ENCODE results near the gene SVOPL.
A peak's percentile ranks its signal among the peaks of the same experiment; 100 is the strongest.
"Not testable (repeated sequence)": the region's sequence is repeated elsewhere in the genome, so short reads cannot be mapped to it uniquely, and the experiment has no call there.

SVOPL gene, protein sequence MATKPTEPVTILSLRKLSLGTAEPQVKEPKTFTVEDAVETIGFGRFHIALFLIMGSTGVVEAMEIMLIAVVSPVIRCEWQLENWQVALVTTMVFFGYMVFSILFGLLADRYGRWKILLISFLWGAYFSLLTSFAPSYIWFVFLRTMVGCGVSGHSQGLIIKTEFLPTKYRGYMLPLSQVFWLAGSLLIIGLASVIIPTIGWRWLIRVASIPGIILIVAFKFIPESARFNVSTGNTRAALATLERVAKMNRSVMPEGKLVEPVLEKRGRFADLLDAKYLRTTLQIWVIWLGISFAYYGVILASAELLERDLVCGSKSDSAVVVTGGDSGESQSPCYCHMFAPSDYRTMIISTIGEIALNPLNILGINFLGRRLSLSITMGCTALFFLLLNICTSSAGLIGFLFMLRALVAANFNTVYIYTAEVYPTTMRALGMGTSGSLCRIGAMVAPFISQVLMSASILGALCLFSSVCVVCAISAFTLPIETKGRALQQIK

GRCh38 chr7:138700857-138701536 is at the start of gene SVOPL:
SVOPL (minus strand) TSS chr7:138701362; CDS start chr7:138679045, 22,317 bp downstream.
- DNase-seq: no peak

DNA sequence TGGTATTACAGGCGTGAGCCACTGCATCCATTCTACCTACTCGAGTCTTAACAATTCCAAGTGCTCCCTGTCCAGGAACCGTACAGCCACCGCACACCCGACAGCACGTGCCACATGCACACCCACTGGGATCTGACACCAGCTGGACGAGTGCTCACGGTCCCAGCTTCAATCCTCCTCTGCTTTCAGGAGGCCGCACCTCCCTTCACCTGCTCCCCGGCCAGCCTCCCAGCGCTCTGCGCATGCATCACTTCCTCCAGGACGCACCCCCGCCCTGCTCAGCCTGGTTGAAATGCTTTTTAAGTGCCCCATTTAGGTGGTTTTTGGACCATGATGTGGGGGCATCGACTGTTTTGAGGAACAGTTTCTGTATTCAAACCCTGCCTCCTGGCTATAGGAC is 49.3 kb upstream of the SVOPL start:
- no peak for DNase-seq

GRCh38 chr7:138749960-138750359 is 48.8 kb upstream of the SVOPL start:
- DNase-seq: no peak

GRCh38 chr7:138748666-138749065 is 47.5 kb upstream of the SVOPL start:
- DNase-seq: no peak

- DNase-seq: peak; percentile 21
These were observed 44.9 kb upstream of the SVOPL start for GRCh38 chr7:138746073-138746472.

DNA sequence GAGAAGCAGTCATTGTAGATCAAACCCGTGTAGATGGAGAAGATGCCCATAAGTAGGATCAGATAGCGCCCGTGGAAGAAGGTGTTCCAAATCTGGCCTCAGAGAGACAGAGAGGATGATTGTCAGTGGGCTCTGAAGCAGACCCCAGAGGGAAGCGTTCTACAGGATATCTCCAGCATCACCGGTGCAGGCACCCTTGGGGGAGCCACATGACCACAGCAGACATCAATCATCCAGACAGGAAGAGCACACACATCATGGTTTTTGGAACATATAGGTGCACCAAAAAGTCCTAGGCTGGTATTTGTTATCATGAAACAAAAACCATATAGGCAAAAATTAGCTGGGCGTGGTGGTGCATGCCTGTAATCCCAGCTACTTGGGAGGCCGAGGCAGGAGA is 44.0 kb upstream of the SVOPL start:
- no peak for DNase-seq

DNA sequence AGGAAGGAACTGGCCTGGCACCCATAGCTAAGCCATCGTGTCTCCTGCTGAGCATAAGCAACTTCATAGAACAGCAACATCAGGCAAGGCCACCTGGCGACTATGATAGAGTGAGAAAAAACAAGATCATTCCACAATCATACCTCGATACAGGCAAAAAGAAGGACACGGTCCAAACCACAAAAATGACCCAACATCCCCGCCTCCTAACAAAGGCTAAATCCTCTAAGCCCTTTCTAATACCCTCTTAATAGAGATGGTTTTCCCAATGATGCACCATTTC is 40.2 kb upstream of the SVOPL start:
- DNase-seq: no peak

DNA sequence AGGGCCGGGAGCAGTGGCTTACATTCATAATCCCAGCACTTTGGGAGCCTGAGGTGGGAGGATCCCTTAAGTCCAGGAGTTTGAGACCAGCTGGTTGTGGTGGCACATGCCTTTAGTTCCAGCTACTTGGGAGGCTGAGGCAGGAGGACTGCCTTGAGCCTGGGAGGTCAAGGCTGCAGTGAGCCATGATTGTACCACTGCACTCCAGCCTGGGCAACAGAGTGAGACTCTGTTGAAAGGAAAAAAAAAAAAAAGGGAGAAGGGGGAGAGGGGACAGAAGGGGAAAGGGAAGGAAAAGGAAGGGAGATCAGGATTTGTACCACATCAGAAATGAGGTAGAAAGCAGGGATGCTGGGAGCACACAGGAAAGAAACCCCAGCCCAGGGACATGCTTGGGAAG is 38.7 kb upstream of the SVOPL start:
- no peak for DNase-seq

GRCh38 chr7:138738551-138739335 is 37.6 kb upstream of the SVOPL start:
- peak; percentile 80 for DNase-seq

DNA sequence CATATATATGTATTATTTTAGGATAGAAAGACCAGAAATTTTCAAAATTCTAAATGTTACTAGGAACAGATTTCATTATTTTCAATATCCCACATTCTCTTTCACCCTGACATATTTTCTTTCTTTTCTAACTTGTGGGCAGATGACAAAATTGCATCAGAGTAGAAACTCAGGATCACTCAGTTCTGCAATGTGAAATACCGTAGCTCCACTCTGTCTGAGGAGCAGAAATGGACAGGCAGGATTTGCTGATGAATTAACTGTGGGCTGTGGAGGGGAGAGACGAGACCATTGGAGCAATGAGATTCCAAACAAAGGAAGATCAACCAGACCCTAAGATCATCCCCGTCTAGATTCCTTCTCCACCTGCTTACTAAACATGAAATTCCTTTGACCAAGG is 37.0 kb upstream of the SVOPL start:
- DNase-seq: no peak

DNA sequence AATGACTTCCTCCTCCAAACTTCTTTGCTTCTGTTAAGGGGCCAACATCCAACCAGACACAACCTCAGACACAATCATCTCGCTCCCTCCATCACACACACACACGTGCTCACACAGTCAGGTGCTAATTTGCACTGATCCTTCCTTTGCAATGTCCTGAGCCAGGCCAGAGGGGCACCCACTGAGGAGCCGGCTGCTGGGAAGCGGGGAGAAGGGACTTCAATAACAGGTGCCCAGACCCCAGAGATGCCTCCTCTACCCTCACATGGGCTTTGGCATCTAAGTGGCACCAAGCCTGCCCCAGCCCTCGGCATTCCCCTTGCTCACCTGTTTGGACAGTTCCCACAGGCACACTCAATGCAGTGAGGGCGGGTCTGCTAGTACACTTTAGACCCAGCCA is 34.2 kb upstream of the SVOPL start:
- DNase-seq: no peak

GRCh38 chr7:138731733-138732132 is 30.6 kb upstream of the SVOPL start:
- DNase-seq: not testable (repeated sequence)

DNA sequence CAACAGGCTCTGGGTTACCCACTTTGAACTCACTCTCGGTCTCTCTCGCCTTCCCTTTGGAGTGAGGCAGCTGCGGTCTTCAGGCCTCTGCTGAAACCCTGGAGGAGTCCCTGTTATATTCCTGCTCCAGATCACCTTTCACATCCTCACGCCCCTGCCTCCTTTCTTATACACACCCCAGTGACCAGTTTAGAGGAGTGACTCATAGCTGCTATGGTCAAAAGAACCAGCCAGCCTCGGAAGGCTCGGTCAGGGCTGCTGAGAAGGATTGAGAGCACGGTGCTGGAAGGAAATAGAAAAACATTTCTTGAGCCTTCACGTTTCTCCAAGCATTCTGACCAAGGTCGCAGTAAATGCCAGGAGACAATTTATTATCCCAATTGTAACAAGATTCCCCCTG is 28.3 kb upstream of the SVOPL start:
- no peak for DNase-seq

DNA sequence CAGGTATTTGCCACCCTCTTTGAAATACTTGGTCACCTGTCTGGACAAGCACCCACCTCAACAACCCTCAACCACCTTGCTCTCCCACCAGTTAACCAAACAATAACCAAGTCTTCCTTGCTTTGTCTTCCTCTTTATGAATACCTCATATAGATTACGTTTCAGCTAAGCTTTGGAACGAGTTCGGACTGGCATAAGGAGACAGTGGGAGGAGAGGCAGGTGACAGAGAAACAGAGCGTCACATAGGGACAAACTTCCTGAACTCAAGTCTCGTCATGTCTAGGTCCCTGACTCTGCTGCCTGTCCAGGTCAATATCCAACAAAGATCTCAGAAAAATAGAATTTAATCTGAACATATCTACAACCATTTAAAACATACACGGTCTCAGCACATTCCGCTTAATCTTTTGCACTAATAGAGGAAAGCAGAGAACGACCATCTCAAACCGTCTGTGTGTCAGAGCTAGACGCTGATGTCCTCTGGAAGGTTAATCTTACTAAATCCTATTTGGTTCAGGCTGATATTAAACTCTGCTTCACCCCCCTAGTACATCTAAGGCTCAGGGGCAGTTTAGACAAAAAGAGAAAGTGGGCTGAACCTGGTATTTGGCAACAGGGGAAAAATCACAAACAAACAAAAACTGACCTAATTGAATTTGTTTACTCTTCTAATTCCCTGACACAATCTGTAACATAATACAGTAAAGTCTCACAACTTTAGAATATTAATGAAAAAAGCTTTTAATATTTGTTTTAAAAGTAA is 26.4 kb upstream of the SVOPL start:
- no peak for DNase-seq

DNA sequence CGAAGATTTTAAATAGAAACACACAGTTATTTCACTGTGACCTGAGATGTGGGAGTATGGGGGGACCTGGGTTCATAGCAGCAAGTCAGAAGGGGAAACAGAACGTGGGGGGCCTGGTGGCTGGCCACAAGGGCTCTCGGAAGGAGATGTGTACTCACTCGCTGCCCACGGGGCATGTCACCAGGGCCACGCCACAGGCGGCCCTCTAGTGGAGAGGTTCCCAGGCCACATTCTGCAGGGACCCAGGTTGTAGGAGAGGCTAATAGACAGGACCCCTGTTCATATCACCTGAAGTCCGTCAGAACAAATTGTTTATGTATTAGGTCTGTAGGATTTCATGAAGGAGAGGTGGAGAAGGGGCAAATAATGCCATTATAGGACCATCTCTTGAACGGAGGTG is 25.1 kb upstream of the SVOPL start:
- DNase-seq: no peak

DNA sequence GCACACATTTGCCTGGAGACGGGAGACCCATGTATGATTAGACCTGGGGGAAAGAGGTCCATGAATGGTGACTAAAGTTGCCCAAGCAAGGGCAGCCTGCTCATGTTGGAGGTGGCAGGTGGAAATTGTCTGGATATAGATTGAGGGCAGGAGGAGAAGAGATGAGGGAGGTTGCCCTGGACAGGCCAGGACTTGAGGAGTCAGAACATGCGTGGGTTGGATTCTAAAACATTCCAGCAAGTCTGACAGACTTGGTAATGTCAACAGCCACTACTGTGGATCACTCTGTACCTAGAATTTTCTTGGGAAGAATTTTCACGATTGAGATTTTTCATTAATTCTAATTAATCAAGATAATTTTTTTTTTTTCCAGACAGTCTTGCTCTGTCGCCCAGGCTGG is 19.1 kb upstream of the SVOPL start:
- DNase-seq: no peak

DNA sequence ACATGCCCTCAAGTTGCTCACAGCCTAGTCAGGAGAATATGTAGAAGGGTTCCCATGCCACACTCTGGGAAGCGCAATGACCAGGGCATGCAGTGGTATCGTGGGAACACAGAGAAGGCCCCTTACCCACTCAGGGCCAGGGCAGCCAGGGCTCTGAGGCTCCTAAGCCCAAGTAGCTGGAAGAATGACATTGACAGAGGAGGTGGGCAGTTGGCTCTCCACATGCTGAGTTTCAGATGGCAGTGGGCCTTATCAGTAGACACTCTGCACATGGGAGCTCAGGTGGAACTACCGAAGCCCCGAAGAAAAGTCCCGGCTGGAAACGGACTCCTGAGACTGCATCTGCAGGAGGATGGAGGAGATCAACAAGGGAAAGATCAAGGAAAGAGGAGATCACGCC is 15.7 kb upstream of the SVOPL start:
- no peak for DNase-seq

GRCh38 chr7:138713191-138713590 is 12.0 kb upstream of the SVOPL start:
- DNase-seq: no peak

GRCh38 chr7:138712652-138713051 is 11.5 kb upstream of the SVOPL start:
- DNase-seq: no peak

DNA sequence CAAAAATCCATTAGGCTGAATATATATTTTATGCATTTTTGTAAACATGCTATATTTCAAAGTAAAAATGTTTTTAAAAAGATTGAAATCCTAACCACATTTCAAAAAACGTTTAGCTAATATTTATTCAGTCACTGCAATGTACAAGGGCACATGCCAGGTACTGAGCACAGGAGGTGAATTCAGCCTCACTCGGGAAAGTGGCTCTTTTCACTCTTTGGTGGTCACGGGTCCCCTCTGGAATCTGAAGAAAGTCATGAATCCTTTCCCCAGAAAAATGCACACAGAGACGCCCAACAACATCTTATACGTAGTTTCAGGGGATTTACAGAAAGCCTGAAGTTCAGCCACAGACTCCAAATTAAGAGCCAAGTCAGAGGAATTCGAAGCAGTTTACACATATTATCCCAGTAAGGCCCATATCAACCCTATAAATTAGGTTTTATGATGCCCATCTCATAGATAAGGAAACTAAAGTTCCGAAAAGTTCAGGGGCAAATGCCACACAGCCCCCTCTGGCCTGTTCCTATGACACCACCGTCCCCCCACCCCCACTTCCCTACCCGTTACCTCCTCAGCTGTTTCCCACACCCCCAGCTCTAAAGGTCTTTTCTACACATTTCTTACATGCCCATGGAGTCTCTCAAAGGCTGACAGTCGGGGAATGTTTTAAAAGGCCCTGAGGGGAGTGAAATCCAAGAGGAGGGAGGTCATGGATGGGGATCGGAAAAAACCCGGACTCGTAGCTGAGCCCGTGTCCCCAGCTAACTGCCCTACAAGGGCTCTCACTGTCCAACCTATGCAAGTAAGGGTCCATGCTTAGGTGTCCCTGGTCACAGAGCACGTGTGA is 9.6 kb upstream of the SVOPL start:
- no peak for DNase-seq

DNA sequence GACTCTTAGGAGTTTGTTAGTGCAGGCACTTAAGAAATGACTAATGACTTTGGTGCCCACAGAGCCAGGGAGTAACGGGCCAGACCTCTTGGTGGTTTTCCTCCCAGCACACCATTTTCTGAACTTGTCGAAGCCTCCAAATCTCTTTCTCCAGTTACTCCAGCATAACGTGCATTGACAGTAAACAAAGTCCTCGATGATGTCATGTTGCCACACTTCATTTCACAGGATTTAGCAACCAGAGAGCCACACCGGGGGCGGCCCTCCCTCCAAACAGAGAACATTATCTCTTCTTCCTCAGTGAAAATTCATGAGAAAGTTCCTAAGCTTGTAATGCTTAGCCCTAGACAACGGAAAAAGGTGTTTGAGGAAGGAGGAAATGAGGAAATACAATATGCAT is 4.0 kb upstream of the SVOPL start:
- DNase-seq: no peak

DNA sequence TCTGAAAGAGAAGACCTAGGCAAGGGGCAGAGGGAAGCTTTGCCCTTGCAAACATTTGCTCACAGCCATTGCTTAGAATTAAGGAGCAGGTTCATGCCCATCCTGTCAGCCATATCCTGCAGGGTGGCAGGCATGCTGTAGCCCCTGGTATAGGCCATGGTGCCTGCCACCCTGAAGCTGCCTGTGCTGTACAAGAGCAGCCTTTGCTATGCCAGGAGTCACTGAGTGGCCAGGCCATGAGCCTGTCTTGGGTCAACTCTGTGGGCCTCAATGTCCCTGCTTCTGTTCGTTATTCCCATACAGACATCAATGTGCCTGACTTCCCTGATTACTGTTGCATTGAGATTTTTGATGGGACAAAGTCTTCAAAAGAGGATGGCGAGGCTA is 368 bp upstream of the SVOPL start:
- DNase-seq: no peak
